Measurements from ENCODE around the gene MBIP.

MBIP gene

GRCh38 chr14:36260970-36261640 is 59.3 kb downstream of the MBIP start:
- Mint-ChIP-seq H3K27me3 (ENCODE audit: low read depth, poor library complexity) (no peaks in the 10 kb centered on the region), H3K4me3 (no peak overlapping the region)
- TF ChIP-seq, protein P1, sequence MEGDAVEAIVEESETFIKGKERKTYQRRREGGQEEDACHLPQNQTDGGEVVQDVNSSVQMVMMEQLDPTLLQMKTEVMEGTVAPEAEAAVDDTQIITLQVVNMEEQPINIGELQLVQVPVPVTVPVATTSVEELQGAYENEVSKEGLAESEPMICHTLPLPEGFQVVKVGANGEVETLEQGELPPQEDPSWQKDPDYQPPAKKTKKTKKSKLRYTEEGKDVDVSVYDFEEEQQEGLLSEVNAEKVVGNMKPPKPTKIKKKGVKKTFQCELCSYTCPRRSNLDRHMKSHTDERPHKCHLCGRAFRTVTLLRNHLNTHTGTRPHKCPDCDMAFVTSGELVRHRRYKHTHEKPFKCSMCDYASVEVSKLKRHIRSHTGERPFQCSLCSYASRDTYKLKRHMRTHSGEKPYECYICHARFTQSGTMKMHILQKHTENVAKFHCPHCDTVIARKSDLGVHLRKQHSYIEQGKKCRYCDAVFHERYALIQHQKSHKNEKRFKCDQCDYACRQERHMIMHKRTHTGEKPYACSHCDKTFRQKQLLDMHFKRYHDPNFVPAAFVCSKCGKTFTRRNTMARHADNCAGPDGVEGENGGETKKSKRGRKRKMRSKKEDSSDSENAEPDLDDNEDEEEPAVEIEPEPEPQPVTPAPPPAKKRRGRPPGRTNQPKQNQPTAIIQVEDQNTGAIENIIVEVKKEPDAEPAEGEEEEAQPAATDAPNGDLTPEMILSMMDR (IDR thresholded peaks at IDR 0.05), result no peak

DNA sequence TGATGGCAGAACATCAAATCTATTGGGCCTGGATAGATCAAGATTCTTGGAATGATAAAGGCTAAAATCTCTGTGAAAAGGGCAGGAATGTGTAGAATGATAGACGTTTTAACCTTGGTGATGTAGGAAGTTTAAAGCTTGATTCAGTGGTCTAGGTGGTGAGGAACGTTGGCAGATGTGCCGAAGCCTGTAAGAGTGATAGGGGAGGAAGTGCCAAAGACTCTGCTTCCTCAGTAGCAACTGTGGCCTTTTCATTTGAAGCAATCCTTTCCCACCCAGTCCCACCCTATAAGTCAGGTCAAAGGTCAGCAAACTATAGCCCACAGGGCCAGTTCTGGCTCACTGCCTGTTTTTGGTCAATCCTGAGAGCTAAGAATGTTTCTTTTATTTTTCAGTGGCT is 62.2 kb downstream of the MBIP start:
- H3K4me1 Mint-ChIP-seq, result peaks cover 11% of the 10 kb centered on the region
- TF ChIP-seq, protein P1 (IDR thresholded peaks at IDR 0.05), result no peak
- no peak for DNase-seq
- H3K4me3 Mint-ChIP-seq, result no peak overlapping the region
- H3K9me3 Mint-ChIP-seq, result no peaks in the 10 kb centered on the region
- H3K27me3 Mint-ChIP-seq (ENCODE audit: low read depth, poor library complexity), result no peaks in the 10 kb centered on the region
- H3K36me3 Mint-ChIP-seq (ENCODE audit: low read depth), result no peaks in the 10 kb centered on the region
- no peak overlapping the region for H3K27ac Mint-ChIP-seq

More at GRCh38 chr14:36260970-36261640, 59.3 kb downstream of the MBIP start:
- no peaks in the 10 kb centered on the region for H3K36me3 Mint-ChIP-seq (ENCODE audit: low read depth)
- no peak overlapping the region for H3K27ac Mint-ChIP-seq
- no peak for DNase-seq
- peaks cover 5% of the 10 kb centered on the region for H3K4me1 Mint-ChIP-seq
- no peaks in the 10 kb centered on the region for H3K9me3 Mint-ChIP-seq

DNA sequence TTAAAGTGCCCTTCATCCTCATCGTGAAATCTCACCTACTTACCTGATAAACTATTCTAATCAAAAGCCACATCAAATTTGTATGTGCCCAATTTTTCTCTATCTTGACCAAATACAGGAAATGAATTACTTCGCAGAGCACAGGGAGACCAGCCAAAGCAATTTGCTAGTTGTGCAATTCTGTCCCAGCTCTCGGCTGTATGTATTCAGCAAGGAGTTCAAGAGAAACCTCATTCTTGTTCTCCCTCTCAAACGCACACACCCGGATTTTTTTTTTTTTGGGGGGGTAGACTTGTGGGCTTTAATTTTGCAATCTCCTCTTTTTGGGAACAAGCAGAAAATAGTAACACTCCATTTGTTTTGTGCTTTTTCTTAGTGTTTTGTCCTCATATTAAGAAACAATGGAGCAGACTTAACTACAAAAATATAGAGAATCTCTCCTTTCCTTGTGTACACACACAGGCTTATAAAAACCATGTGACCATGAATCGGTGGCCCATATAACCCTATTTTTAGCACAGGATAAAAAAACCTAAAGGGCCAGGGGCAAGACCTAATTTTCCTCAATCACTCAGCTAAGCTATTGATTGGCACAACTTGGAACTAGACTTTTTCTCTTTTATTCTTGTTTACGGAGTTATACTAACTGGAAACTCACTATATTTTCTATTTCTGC is 64.2 kb downstream of the MBIP start:
- TF ChIP-seq, protein P1 (IDR thresholded peaks at IDR 0.05), result no peak
- Mint-ChIP-seq H3K4me3 (no peak overlapping the region), H3K9me3 (no peaks in the 10 kb centered on the region), H3K27ac (no peak overlapping the region), H3K4me1 (peaks cover 11% of the 10 kb centered on the region), H3K36me3 (ENCODE audit: low read depth) (no peaks in the 10 kb centered on the region), H3K27me3 (ENCODE audit: low read depth, poor library complexity) (peaks cover 5% of the 10 kb centered on the region)
- no peak for DNase-seq

DNA sequence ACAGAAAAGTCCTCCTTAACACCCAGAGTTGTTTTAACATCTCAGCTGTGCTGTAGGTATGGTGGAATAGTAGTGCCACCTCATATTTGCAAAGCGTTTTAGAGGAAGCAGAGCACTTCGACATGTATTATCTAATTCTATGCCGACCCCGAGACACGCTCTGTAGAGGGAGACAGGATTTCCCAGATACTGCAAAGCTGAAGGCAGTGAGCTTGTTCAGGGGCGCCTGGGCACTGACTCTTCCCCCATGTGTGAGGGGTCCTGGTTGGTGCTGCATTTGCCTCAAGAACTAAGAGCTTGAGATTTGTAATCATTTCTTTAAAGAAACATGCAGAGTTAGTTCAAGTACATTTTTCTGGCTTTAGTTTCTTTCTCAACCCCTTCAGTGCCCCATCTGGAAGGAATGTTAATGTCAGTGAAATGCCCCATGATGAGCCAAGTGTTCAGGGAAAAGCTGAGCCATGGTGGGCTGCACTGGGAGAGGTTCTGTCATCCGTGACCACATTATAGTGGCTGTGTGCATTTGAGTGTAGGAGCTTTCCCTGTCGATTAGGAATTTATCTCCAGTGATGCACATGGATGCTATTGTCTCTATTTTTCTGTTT is 66.3 kb downstream of the MBIP start:
- H3K27me3 Mint-ChIP-seq (ENCODE audit: low read depth, poor library complexity), result peaks cover 5% of the 10 kb centered on the region
- peak; percentile 30 for DNase-seq
- H3K4me1 Mint-ChIP-seq, result peaks cover 11% of the 10 kb centered on the region
- no peak overlapping the region for H3K4me3 Mint-ChIP-seq
- peaks cover 11% of the 10 kb centered on the region for H3K9me3 Mint-ChIP-seq
- no peak overlapping the region for H3K27ac Mint-ChIP-seq
- no peaks in the 10 kb centered on the region for H3K36me3 Mint-ChIP-seq (ENCODE audit: low read depth)
- TF ChIP-seq, protein P1 (IDR thresholded peaks at IDR 0.05), result peak; percentile 11

Measured in nephron progenitor cell (in vitro differentiated cells).